ENCODE measurements around the gene GOPC.

DNA sequence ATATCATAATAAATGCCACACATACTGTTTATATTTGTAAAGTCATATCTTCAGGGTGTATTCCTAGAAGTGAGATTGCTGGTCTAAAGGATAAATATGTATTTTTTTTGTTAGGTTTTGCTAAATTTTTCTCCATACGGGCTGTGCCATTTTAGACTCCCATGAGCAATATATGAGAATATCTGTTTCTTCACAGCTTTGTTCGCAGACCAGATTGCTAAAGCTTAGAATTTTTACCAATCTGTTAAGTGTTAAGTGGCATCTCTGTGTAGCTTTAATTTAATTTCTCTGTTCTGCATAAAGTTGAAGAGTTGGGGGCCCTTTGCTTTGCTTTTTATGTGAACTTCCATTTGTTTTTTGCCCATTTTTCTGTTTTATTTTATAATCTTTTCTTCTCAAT, 40.7 kb upstream of the GOPC start:
- TF ChIP-seq, protein P1, sequence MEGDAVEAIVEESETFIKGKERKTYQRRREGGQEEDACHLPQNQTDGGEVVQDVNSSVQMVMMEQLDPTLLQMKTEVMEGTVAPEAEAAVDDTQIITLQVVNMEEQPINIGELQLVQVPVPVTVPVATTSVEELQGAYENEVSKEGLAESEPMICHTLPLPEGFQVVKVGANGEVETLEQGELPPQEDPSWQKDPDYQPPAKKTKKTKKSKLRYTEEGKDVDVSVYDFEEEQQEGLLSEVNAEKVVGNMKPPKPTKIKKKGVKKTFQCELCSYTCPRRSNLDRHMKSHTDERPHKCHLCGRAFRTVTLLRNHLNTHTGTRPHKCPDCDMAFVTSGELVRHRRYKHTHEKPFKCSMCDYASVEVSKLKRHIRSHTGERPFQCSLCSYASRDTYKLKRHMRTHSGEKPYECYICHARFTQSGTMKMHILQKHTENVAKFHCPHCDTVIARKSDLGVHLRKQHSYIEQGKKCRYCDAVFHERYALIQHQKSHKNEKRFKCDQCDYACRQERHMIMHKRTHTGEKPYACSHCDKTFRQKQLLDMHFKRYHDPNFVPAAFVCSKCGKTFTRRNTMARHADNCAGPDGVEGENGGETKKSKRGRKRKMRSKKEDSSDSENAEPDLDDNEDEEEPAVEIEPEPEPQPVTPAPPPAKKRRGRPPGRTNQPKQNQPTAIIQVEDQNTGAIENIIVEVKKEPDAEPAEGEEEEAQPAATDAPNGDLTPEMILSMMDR (IDR thresholded peaks at IDR 0.05 in 2 of 3, conservative IDR thresholded peaks at IDR 0.05 in 1 of 3; ENCODE audit: borderline replicate concordance in 1 of 3, insufficient read depth in 1 of 3, low read depth in 2 of 3, low read length in 2 of 3): no peak
- TF ChIP-seq SP1 (IDR thresholded peaks at IDR 0.05; ENCODE audit: low read depth) (no peak), CEBPB (IDR thresholded peaks at IDR 0.05; ENCODE audit: low read depth) (no peak), POLR2AphosphoS5 (IDR thresholded peaks at IDR 0.05; ENCODE audit: low read depth, low read length) (no peak), EGR1 (IDR thresholded peaks at IDR 0.05; ENCODE audit: low read depth) (no peak)
